GM12891 (cell line): ENCODE measurements around the gene ZNF429.

Experiments
- DNase-seq: peaks from one replicate; pipeline ENCODE4 v3.0.0; 2011; ENCODE audit warnings: low spot score; ENCODE audit not compliant: insufficient read length
- FAIRE-seq: peaks from 2 replicates; lab custom pipeline; 2011; peaks lifted over from hg19 to GRCh38; lab: Jason Lieb, UNC
- PAX5 ChIP-seq: IDR thresholded peaks from 2 replicates; pipeline ENCODE4 v1.6.1; 2011; ENCODE audit warnings: low read length, moderate library complexity, mild to moderate bottlenecking; ENCODE audit not compliant: insufficient read depth, severe bottlenecking
- POLR2A ChIP-seq: IDR thresholded peaks from 2 replicates; pipeline ENCODE4 v1.6.1; 2011; ENCODE audit warnings: low read depth, low read length, control low read depth
- POLR2AphosphoS5 ChIP-seq: IDR thresholded peaks from 2 replicates; pipeline ENCODE4 v1.6.1; 2011; ENCODE audit warnings: low read depth, low read length, control low read depth
- POU2F2 ChIP-seq: IDR thresholded peaks from 2 replicates; pipeline ENCODE4 v1.6.1; 2011; ENCODE audit warnings: low read depth, mild to moderate bottlenecking, control low read depth, low read length, moderate library complexity
- SPI1 ChIP-seq: IDR thresholded peaks from 2 replicates; pipeline ENCODE4 v1.6.1; 2011; ENCODE audit warnings: low read depth, low read length, control low read depth
- TAF1 ChIP-seq: IDR thresholded peaks from 2 replicates; pipeline ENCODE4 v1.6.1; 2011; ENCODE audit warnings: low read depth, low read length, control low read depth

Gene ZNF429

DNA sequence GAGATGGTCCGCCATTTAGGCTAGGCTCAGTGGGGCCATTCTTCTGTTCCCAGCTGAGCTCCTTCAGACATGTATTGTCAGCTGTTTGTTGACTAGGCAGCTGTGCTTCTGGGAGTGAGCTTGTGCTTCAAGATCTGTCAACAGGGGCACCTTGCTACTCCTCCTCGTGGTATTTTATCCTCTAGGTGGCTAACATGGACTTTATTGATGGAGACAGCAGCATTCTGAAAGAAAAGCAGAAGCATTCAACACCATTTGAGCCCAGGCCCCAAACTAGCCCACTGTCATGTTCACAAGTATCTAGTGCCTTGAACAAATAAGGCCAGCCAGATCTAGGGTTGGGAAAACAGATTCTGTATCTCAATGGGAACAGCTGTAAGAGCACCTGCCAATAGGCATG lies 65.9 kb downstream of the ZNF429 start:
- TF ChIP-seq PAX5 (no peak), TAF1 (no peak), SPI1 (no peak), POU2F2 (no peak), POLR2A (no peak), POLR2AphosphoS5 (no peak)
- FAIRE-seq (no peak), DNase-seq (no peak)

DNA sequence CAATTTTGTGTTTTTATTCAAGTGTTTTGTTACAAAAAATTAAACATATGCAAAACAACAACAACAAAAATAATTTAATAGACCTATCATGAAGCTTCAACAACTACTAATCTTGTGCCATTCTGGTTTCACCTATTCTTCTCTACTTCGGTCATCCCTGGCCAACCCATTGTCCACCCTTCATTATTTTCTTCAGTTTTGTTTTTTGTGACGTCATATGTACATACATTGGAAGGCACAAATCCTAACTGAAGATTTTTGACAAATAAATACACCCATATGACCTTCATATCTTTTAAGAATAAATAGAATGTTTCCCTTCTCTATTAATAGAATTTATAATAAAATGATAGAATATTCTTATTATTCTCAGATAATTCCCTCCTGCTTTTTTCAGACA lies 69.2 kb downstream of the ZNF429 start:
- TF ChIP-seq PAX5 (no peak), POLR2AphosphoS5 (no peak), SPI1 (no peak), TAF1 (no peak), POU2F2 (no peak), POLR2A (no peak)
- no peak for DNase-seq
- no peak for FAIRE-seq

DNA sequence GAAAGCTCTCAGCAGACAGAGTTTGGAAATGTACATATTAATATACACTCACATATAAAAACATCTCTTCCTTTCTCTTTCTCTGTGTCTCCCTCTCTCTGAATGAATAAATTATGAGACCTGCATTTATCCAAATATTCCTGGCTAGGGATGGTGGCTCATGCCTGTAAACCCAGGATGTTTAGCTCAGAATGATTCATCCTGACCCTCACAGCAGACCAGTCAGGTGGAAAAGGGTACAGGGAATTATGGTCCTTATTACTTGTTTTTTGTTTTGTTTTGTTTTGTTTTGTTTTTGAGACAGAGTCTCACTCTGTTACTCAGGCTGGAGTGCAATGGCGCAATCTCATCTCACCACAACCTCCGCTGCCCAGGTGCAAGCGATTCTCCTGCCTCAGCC lies 71.1 kb downstream of the ZNF429 start:
- FAIRE-seq = no peak
- TF ChIP-seq POLR2AphosphoS5 = no peak
- no peak for TF ChIP-seq POLR2A
- TF ChIP-seq SPI1 = no peak
- TF ChIP-seq TAF1 = no peak
- TF ChIP-seq POU2F2 = no peak
- no peak for TF ChIP-seq PAX5

DNA sequence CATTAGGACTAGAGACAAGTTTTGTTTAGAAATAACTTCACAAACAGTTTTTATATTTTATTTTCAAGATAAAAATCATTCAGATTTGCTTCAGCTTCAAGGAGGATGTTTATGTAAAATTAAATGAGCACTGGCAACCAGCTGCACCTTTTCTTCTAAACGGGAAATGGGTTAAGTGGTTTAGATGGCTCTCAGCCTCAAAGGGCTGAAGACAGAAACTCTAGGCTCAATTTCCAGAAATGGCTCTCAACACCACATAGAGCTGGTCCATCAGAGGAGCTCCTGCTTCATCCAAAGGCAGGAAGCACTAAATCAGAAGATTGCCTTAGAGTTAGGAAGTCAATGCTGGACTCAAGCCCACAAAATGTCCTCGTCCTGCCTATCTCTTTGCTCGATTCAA lies 74.7 kb downstream of the ZNF429 start:
- FAIRE-seq = no peak
- TF ChIP-seq TAF1 (no peak), POLR2AphosphoS5 (no peak), PAX5 (no peak), SPI1 (no peak), POLR2A (no peak), POU2F2 (no peak)

More for the DNA sequence above, 71.1 kb downstream of the ZNF429 start:
- DNase-seq = no peak

DNA sequence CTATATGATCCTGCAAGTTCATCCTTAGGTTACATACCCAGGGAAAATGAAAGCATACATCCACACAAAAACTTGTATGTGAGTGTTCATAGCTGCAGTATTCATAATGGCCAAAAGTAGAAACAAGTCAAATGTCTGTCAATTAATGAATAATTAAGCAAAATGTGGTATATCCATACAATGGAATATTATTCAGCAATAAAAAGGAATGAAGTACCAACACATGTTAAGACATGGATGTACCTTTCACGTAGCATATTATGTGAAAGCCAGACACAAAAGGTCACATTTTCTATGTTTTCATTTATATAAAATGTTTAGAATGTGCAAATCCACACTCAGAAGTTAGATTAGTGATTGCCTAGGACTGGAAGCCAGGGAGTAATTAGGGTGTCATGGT lies 75.4 kb downstream of the ZNF429 start:
- FAIRE-seq (no peak), DNase-seq (no peak)
- no peak for TF ChIP-seq POLR2A
- no peak for TF ChIP-seq TAF1
- no peak for TF ChIP-seq POU2F2
- no peak for TF ChIP-seq PAX5
- TF ChIP-seq POLR2AphosphoS5 = no peak
- TF ChIP-seq SPI1 = no peak

More for the DNA sequence above, 74.7 kb downstream of the ZNF429 start:
- DNase-seq = no peak

DNA sequence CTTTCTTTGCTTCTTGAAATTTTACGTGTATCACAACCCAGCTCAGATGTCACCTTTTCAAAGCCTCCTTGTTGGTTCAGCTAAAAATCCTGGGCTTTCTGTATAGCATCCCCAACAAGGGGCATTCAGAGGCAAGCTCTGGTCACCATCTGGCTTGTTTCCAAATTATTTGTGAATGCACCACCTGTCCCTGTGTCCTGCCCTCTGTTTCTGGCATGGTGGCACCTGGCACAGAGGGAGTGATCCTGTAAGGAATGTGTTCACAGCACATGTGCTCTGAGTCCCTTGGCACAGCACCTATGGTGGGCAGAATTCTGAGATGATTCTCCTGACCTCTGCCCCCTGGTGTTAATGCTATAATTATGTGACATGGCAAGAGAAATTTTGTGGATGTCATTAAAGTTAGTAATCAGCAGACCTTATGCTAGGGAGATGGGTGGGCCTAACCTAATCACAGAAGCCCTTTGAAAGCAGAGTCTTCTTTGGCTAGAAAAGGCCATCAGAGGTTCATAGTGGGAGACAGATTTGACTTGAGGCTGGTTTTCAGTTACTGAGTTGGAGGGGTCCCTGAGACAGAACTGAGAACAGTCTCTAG lies 76.3 kb downstream of the ZNF429 start:
- TF ChIP-seq POU2F2 (no peak), PAX5 (no peak), POLR2AphosphoS5 (no peak), SPI1 (no peak), TAF1 (no peak), POLR2A (no peak)
- FAIRE-seq = no peak

DNA sequence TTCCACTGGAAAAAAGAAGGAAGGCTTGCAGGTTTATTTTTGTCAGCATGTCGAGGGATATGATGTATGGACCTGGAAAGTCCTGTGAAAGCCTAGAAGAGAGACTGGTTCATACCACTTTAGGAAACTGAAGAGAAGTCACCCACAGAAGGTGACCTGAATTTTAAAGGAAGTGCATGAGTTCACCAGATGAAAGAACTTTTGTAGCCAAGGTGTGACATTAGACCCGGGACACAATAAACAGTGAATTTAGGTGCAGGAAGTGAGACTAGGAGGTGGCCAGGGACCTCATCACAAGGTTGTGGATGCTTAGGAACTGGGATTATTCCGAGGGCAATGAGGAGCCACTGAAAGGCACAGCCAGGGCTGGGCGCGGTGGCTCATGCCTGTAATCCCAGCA lies 79.1 kb downstream of the ZNF429 start:
- no peak for TF ChIP-seq POLR2AphosphoS5
- TF ChIP-seq SPI1 = no peak
- TF ChIP-seq POU2F2 = no peak
- no peak for TF ChIP-seq TAF1
- no peak for TF ChIP-seq PAX5
- no peak for TF ChIP-seq POLR2A
- DNase-seq (no peak), FAIRE-seq (no peak)

More for the DNA sequence above, 76.3 kb downstream of the ZNF429 start:
- no peak for DNase-seq

DNA sequence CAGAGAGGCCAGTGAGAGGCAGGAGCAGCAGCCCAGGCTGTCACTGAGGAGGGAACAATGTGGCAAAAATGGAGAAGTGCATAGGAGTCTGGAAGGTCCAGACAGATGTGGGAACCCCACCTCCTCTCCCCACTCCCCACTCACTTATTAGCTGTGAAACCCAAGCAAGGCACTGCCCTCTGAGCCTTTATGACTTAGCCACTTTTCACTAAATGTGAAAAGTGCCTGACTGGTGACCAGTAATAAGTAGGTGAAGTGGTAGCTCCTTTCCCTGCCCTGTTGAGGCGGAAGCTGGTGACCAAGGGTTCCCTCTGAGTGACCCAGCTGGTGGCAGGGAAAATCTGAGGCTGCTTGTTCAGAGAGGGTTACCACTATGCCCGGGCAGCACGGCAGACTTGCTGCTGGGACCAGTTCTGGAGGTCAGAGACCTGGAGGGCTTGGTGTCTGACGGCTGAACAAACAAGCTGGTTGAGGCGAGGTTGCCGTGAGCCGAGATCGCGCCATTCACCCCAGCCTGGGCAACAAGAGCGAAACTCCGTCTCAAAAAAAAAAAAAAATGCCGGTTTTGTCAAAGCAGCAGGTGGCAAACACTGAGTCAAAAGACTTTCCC lies 80.0 kb downstream of the ZNF429 start:
- DNase-seq = no peak
- no peak for TF ChIP-seq POU2F2
- no peak for TF ChIP-seq POLR2A
- TF ChIP-seq POLR2AphosphoS5 = no peak
- no peak for TF ChIP-seq TAF1
- no peak for TF ChIP-seq SPI1
- TF ChIP-seq PAX5 = no peak
- no peak for FAIRE-seq

DNA sequence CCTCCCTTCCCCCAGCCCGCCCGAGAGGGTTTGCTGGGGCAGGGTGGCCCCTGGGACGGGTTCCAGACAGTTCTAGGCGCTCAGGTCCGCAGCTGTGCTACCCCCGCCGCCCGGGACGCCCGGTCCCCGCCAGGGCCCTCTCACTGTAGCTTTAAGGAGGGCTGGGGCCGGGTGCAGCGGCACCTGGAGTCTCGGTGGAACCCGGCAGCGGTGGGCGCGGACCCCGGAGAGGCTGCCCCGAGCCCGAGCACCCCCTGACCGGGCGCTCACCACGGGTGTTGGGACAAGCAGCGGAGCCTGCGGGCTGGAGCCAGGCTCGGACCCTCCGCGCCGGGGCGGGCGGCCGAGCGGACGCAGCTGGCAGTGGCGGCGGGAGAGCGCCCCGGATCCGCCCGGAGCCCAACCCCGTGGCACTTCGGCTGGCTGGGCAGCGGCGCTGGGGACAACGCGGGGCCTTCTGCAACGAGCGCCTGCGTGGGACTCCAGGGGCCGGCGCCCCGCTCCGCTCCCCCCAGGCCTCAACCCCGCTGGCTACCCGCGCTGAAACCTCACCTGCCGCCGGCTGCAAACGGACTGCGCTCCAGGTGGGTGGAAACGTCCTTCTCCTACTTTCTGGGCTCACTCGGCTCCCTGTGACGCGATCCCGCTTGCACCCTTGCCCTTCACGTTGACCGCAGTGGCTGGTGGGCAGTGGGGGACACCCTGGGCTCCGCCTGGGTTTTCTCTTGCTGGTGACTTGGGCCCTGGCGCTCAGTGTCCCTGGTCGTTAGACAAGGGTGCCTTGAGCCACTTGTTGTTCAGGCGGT lies 81.1 kb downstream of the ZNF429 start:
- FAIRE-seq (no peak), DNase-seq (no peak)
- no peak for TF ChIP-seq POU2F2
